OCI-LY7 (cell line): ENCODE data around the gene DIO1. TPM values are rescaled to one million over a fixed set of nuclear protein-coding genes. Genes with fewer than 3 reads are reported as not detected.

ENCODE experiments used
- BruUV-seq: library from RNA; stranded (reverse); fragments of 400-500 nt; replicated peaks from 2 replicates; lab custom pipeline; 2021; lab: Mats Ljungman, UMichigan
- CTCF ChIA-PET: fragments of 300-600 bp; sonication (Branson Sonifier 250); formaldehyde crosslinking; loops from one replicate; lab custom pipeline; 2022; ENCODE audit warnings: antibody characterized with exemption; ENCODE audit not compliant: unreplicated experiment; lab: Charles Lee
- POLR2A ChIA-PET: fragments of 300-600 bp; sonication (Branson Sonifier 250); formaldehyde crosslinking; loops from one replicate; lab custom pipeline; 2022; ENCODE audit warnings: antibody characterized with exemption; lab: Charles Lee
- DNase-seq: peaks from one replicate; pipeline ENCODE4 v3.0.0-alpha.2; 2015; ENCODE audit warnings: low spot score
- H2AFZ ChIP-seq: fragments of 200-600 bp; sonication (generic), shearing (Covaris generic); 2 replicates; pipeline ENCODE4 v1.6.1; 2014; ENCODE audit warnings: mild to moderate bottlenecking, antibody characterized with exemption, low read length, moderate library complexity
- H3K27ac ChIP-seq: fragments of 200-600 bp; sonication (generic); 2 replicates; pipeline ENCODE4 v1.5.1; 2014; ENCODE audit warnings: mixed run types, low read depth, mild to moderate bottlenecking, moderate library complexity, low read length, inconsistent platforms; ENCODE audit not compliant: poor library complexity, severe bottlenecking
- H3K36me3 ChIP-seq: fragments of 200-600 bp; sonication (generic); 2 replicates; pipeline ENCODE4 v1.6.1; 2014; ENCODE audit warnings: mild to moderate bottlenecking, antibody characterized with exemption, low read length, moderate library complexity, mixed read lengths; ENCODE audit not compliant: insufficient read depth
- H3K4me1 ChIP-seq: fragments of 200-600 bp; sonication (generic); 2 replicates; pipeline ENCODE4 v1.5.1; 2014; ENCODE audit warnings: mild to moderate bottlenecking, low read length; ENCODE audit not compliant: insufficient read depth, poor library complexity, severe bottlenecking
- H3K4me2 ChIP-seq: fragments of 200-600 bp; sonication (generic); 2 replicates; pipeline ENCODE4 v1.6.1; 2014; ENCODE audit warnings: mild to moderate bottlenecking, low read length
- H3K4me3 ChIP-seq: fragments of 200-600 bp; sonication (generic); 2 replicates; pipeline ENCODE4 v1.5.1; 2014; ENCODE audit warnings: mild to moderate bottlenecking, low read depth, low read length; ENCODE audit not compliant: poor library complexity, severe bottlenecking
- H3K79me2 ChIP-seq: fragments of 200-600 bp; sonication (generic); 2 replicates; pipeline ENCODE4 v1.6.1; 2016; ENCODE audit warnings: low read depth, mild to moderate bottlenecking, low read length, moderate library complexity, mixed read lengths; ENCODE audit not compliant: insufficient read depth
- H3K9me2 ChIP-seq: fragments of 200-600 bp; sonication (generic); 2 replicates; pipeline ENCODE4 v1.6.1; 2016; ENCODE audit warnings: mild to moderate bottlenecking, low read length, mixed read lengths; ENCODE audit not compliant: insufficient read depth
- H3K9me3 ChIP-seq: fragments of 200-600 bp; sonication (generic); 2 replicates; pipeline ENCODE4 v1.6.1; 2014; ENCODE audit warnings: mild to moderate bottlenecking, mixed run types, low read length, mixed read lengths
- H4K20me1 ChIP-seq: fragments of 200-600 bp; sonication (generic); 2 replicates; pipeline ENCODE4 v1.6.1; 2014; ENCODE audit warnings: mild to moderate bottlenecking, antibody characterized with exemption, low read length, moderate library complexity, mixed read lengths; ENCODE audit not compliant: insufficient read depth
- CTCF ChIP-seq: fragments of 200-600 bp; sonication (generic); conservative IDR thresholded peaks from 2 replicates; pipeline ENCODE4 v1.5.1; 2014; ENCODE audit warnings: mild to moderate bottlenecking, antibody characterized with exemption, low read length, moderate library complexity, mixed read lengths
- EZH2phosphoT487 ChIP-seq: fragments of 200-600 bp; sonication (generic); IDR thresholded peaks from 2 replicates; pipeline ENCODE4 v1.6.1; 2018; ENCODE audit warnings: low read depth, borderline replicate concordance, mild to moderate bottlenecking, mixed run types, antibody characterized with exemption, low read length, moderate library complexity, mixed read lengths
- intact Hi-C: fragments of 100-400 bp; cut with micrococcal nuclease; formaldehyde crosslinking; loops from one replicate; pipeline ENCODE4 v1.10.0; 2022; ENCODE audit not compliant: unreplicated experiment
- total RNA-seq, 2 experiments: library from RNA; depleted of rRNA in 1 of 2; stranded (reverse); fragments of >200 nt in 1 of 2; shearing (Covaris generic) in 1 of 2; gene quantifications; 2 replicates each; pipeline ENCODE4 v1.2.3, GENCODE V29; 2014 to 2022

Gene DIO1
- total RNA-seq, 2 experiments from 2014 or later, result not detected

DNA sequence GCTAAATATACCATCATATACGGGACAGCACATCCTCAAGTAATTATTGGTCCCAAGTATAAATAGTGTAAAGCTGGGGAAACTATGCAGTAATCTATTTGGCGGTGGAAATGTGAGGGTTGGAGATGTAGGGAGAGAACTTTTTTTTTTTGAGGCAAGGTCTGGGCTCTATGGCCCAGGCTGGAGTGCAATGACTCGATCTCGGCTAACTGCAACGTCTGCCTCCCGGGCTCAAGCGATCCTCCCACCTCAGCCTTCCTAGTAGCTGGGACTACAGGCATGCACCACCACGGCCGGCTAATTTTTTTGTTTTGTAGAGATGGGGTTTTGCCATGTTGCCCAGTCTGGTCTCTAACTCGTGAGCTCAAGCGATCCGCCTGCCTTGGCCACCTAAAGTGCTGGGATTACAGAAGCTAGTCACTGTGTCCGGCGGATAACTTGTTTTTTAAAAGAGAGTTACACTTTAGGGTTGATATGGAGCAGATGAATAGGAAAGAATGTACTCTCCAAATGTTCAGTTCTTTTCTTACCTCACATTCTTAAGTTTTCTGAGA, 49.6 kb downstream of the DIO1 start:
- no peaks in the 10 kb centered on the region for H3K9me3 ChIP-seq
- H3K4me1 ChIP-seq, result peaks cover 18% of the 10 kb centered on the region
- no peaks in the 10 kb centered on the region for H4K20me1 ChIP-seq
- H3K36me3 ChIP-seq, result peaks cover 17% of the 10 kb centered on the region
- ChIA-PET CTCF (no interaction called here), POLR2A (interaction anchor here (0.6 to 2.7 kb wide), 3 partner anchors 10 to 545 kb away, joined by 4 to 8 read pairs (median 4); no protein-coding TSS in a partner anchor)
- H3K79me2 ChIP-seq, result peaks cover 34% of the 10 kb centered on the region; the same call in 1 of the 2 replicates
- no peak overlapping the region for H3K27ac ChIP-seq
- no peak overlapping the region for H3K4me3 ChIP-seq
- TF ChIP-seq CTCF (no peak), EZH2phosphoT487 (no peak)
- no peak overlapping the region for H2AFZ ChIP-seq
- no peak for DNase-seq
- BruUV-seq, result TSS peak; percentile 33
- intact Hi-C loops, result no loop called here
- H3K9me2 ChIP-seq, result no peaks in the 10 kb centered on the region
- H3K4me2 ChIP-seq, result peak overlapping the region; percentile 97; the same call in 1 of the 2 replicates

DNA sequence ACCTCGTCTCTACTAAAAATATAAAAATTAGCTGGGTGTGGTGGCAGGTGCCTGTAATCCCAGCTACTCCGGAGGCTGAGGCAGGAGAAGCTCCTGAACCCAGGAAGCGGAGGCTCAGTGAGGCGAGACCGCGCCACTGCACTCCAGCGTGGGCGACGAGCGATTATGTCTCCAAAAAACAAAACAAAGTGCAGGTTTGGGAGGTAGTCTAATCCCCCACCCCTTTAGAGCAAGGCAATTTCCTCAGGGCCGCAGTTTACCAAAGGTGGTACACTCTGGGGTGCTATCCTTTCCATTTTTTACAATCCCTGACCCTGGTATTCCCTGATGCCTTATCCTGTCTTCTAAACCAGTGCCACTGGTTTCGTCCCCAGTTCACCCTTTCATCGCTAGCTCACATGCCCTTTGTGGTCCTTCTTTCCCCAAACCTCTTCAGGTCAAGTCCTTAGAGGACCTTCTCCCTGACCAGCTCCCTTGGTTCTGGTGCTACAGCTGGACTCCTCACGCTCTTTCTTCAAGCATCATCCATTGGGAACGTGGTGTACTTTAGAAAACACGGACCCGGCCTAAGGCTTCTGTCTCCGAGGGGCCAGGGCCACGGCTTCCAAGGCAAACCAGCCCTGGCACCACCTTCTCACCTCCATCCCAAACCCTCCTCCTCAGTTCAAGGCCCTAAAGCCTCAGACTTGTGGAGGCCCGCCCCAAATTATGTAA, 50.6 kb downstream of the DIO1 start:
- Histone ChIP-seq H3K4me1 (peaks cover 18% of the 10 kb centered on the region), H3K9me2 (no peaks in the 10 kb centered on the region), H3K79me2 (peaks cover 34% of the 10 kb centered on the region; the same call in 1 of the 2 replicates), H3K27ac (peak overlapping the region; percentile 47), H3K9me3 (no peaks in the 10 kb centered on the region), H3K4me3 (peak overlapping the region; percentile 71), H4K20me1 (no peaks in the 10 kb centered on the region), H3K4me2 (peak overlapping the region; percentile 97), H2AFZ (peak overlapping the region; percentile 86), H3K36me3 (peaks cover 11% of the 10 kb centered on the region)
- ChIA-PET CTCF (interaction anchor here (1.0 to 1.8 kb wide), 3 partner anchors 15 to 84 kb away, joined by 3 to 6 read pairs (median 4); no protein-coding TSS in a partner anchor), POLR2A (interaction anchor here (0.6 to 2.7 kb wide), 14 partner anchors 8 to 255 kb away, joined by 3 to 16 read pairs (median 8); partner anchors contain the start of genes CYB5RL, MRPL37, TCEANC2 and TMEM59)
- no TSS peak for BruUV-seq
- intact Hi-C loops, result loop anchor here (5.0 kb wide), 1 partner anchor 67 kb away; no protein-coding TSS in a partner anchor
- DNase-seq, result no peak
- no peak for TF ChIP-seq CTCF
- no peak for TF ChIP-seq EZH2phosphoT487
